Mucosa of descending colon (tissue), 3 donors: ENCODE measurements around the gene TINAGL1. TPM values are rescaled to one million over a fixed set of nuclear protein-coding genes. Genes with fewer than 3 reads are reported as not detected.
A peak's percentile ranks its signal among the peaks of the same experiment; 100 is the strongest.

Source experiments
- ATAC-seq: fragments of 200-7000 bp; cut with Tn5 transposase; one replicate; pipeline ENCODE4 v1.9.1; 2020; ENCODE audit warnings: mild to moderate bottlenecking, moderate library complexity
- DNase-seq, 3 donors: peaks; one replicate each; pipeline ENCODE4 v3.0.0-alpha.2; 2020
- H3K36me3 ChIP-seq: fragments of 200-600 bp; one replicate; pipeline ENCODE4 v1.8.0; 2021; ENCODE audit warnings: low read depth, mild to moderate bottlenecking
- H3K4me1 ChIP-seq: fragments of 200-600 bp; one replicate; pipeline ENCODE4 v1.8.0; 2021; ENCODE audit warnings: low read depth, mild to moderate bottlenecking
- H3K4me3 ChIP-seq: fragments of 200-600 bp; one replicate; pipeline ENCODE4 v1.8.0; 2021; ENCODE audit warnings: mild to moderate bottlenecking
- H3K9me3 ChIP-seq: fragments of 200-600 bp; one replicate; pipeline ENCODE4 v1.8.0; 2021; ENCODE audit warnings: mild to moderate bottlenecking
- intact Hi-C, 2 donors: fragments of 100-400 bp; cut with DNase I in 1 of 2; cut with micrococcal nuclease in 1 of 2; formaldehyde crosslinking; loops; one replicate each; pipeline versions ENCODE4 v1.11.0 to v1.11.1; 2022; cut with DNase I, micrococcal nuclease
- total RNA-seq, 3 donors: library from RNA; stranded (reverse); fragmentation: NEBNext Ultra II Directional in 2 of 3; extraction: Animal tissue kit (Norgen Biotek cat#: 25700) in 2 of 3; gene quantifications; one replicate each; pipeline versions ENCODE4 v1.2.1 to v1.2.4, GENCODE V29; 2021 to 2023
- TF ChIP-seq, protein P1 (sequence below): fragments of 200-600 bp; IDR thresholded peaks from one replicate; pipeline ENCODE4 v1.8.0; 2022; ENCODE audit warnings: antibody characterized with exemption, mild to moderate bottlenecking
- donor health status: DM: no; HTN: no; CAD: no; lungs with moderate emphysema.
- donor health status: DM: no; HTN: no; CAD: no.
- donor health status: DM: no; HTN: yes; CAD: no.

Gene TINAGL1
- total RNA-seq, 3 donors from 2014 or later: 104 to 169 (median 148) TPM

DNA sequence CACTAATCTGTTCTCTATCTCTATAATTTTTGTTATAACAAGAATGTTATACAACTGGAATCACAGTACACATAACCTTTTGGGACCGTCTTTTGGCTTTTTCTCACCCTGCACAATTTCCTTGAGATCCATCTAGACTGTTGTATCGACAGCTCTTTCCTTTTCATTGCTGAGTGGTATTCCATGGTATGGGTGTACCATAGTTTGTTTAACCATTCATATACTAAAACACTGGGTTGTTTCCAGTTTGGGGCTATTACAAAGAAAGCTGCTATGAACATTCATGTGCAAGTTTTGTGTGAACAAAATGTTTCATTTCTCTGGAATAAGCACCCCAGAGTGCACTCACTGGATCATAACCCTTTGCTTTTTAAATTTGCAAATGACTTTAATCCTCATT is 25.8 kb downstream of the TINAGL1 start:
- Histone ChIP-seq H3K4me3 (no peak overlapping the region), H3K4me1 (no peaks in the 10 kb centered on the region), H3K36me3 (no peaks in the 10 kb centered on the region), H3K9me3 (no peaks in the 10 kb centered on the region)
- no peak for DNase-seq
- no peak for ATAC-seq
- intact Hi-C loops: no loop called here
- TF ChIP-seq, protein P1, sequence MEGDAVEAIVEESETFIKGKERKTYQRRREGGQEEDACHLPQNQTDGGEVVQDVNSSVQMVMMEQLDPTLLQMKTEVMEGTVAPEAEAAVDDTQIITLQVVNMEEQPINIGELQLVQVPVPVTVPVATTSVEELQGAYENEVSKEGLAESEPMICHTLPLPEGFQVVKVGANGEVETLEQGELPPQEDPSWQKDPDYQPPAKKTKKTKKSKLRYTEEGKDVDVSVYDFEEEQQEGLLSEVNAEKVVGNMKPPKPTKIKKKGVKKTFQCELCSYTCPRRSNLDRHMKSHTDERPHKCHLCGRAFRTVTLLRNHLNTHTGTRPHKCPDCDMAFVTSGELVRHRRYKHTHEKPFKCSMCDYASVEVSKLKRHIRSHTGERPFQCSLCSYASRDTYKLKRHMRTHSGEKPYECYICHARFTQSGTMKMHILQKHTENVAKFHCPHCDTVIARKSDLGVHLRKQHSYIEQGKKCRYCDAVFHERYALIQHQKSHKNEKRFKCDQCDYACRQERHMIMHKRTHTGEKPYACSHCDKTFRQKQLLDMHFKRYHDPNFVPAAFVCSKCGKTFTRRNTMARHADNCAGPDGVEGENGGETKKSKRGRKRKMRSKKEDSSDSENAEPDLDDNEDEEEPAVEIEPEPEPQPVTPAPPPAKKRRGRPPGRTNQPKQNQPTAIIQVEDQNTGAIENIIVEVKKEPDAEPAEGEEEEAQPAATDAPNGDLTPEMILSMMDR: no peak

DNA sequence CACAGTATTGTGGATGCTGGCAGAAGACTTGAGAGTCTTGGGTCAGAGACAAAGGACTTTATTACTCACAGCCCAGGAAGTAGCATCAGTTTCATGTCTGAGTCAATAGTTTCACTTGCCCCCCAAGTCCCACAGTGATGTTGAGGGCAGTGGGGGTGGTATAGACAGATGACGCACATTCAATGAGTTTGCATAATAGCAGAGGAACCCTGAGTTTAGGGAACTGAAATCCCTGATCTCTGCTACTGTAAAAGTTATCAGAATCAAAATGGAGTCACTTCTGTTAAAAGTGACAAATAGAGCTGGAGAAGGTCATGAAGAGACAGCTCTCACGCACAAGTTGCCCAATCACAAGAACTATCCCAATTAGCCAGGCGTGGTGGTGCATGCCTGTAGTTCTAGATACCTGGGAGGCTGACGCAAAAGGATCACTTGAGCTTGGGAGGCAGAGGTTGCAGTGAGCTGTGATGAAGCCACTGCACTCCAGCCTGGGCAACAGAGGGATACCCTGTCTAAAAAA is 29.7 kb downstream of the TINAGL1 start:
- intact Hi-C loops: no loop called here
- TF ChIP-seq, protein P1: no peak
- Histone ChIP-seq H3K4me1 (no peaks in the 10 kb centered on the region), H3K4me3 (no peak overlapping the region), H3K36me3 (no peaks in the 10 kb centered on the region), H3K9me3 (no peaks in the 10 kb centered on the region)
- DNase-seq: no peak
- ATAC-seq: peak; percentile 36

DNA sequence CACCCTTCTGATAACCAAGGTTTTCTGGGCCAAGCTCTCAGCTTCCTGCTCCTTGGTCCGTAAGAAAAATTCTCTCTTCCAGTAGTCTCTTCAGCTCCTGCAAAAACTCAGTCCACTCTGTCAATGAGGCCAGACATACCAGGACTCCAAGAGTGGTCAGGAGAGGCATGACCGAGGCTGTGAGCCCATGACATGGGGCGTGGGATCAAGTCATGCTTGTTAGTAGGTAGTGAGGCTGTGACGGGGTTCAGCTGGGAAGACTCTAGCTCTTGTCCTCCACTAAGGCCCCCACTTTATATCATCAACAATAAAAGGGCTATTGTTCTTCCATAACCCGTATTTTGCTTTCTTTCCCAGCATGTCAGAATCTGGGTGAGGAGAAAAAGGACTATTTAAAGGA is 31.0 kb downstream of the TINAGL1 start:
- H3K36me3 ChIP-seq: no peaks in the 10 kb centered on the region
- intact Hi-C loops: no loop called here

DNA sequence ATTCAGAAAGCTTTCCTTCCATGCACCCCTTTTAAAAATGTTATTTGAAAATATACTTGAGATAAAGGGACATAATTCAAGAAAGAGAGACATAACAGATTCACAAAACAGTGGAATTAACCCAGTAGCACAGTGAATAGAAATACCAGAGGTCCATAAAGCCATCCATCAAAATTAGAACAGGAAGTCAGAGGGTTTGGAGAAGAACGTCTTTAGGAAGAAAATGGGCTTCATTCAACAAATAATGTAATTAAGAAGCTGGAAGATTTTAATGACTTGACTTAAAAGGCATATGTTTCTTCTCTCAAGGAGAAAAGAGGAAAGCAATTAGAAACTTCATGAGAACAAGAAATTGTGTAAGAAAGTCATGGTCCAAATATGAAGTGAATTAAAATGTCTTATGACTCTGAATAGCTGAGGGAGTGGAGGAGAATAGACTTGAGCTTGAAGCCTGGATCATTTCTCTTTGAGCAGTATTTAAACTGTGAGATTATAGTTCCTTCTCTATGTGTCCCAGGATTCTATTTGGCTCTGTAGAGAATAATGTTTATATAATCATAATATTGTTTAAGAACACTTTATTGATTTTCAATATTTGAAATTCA is 33.3 kb downstream of the TINAGL1 start:
- Histone ChIP-seq H3K9me3 (no peaks in the 10 kb centered on the region), H3K4me3 (no peak overlapping the region), H3K36me3 (no peaks in the 10 kb centered on the region), H3K4me1 (no peaks in the 10 kb centered on the region)
- intact Hi-C loops: no loop called here
- TF ChIP-seq, protein P1: no peak
- DNase-seq (no peak), ATAC-seq (no peak)

More for the DNA sequence above, 31.0 kb downstream of the TINAGL1 start:
- DNase-seq (no peak), ATAC-seq (no peak)
- H3K4me3 ChIP-seq: no peak overlapping the region
- no peaks in the 10 kb centered on the region for H3K4me1 ChIP-seq
- TF ChIP-seq, protein P1: no peak
- H3K9me3 ChIP-seq: no peaks in the 10 kb centered on the region

DNA sequence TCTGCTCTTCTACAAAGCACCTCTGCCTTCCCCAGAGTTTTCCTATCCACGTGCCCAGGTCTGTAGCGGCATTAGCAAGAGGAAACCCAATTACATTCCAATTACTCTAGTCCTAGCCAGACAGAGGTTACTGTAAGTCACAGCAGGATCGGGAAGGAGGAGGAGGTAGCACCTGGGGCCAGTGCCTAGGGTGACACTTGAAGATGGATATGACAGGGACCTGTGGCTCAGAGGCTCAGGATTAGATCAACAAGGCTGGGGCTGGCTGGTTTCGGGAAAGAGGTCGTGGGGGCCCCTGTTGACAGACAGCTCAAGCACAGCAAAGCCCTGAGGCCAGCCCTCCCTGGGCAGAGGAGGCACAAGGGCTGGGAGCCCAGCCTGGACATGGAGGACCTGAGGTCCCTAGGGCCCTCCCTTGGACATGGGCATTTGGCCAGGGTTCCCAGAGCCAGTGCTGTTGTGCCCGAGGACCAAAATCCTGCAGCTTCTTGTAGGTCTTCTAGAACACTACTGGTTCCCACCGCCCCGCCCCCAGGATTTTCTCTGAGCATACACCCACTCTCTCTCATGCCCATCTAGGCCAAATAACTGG is 38.2 kb downstream of the TINAGL1 start:
- H3K4me3 ChIP-seq: no peak overlapping the region
- no peaks in the 10 kb centered on the region for H3K9me3 ChIP-seq
- TF ChIP-seq, protein P1: no peak
- intact Hi-C loops: no loop called here
- ATAC-seq (no peak), DNase-seq (no peak)
- H3K4me1 ChIP-seq: peaks cover 6% of the 10 kb centered on the region
- H3K36me3 ChIP-seq: no peaks in the 10 kb centered on the region
